Large intestine (tissue), 3 donors: Measurements from ENCODE around the gene TRAF3. TPM values are rescaled to one million over a fixed set of nuclear protein-coding genes. Genes with fewer than 3 reads are reported as not detected.
"Not testable (repeated sequence)": the region's sequence is repeated elsewhere in the genome, so short reads cannot be mapped to it uniquely, and the experiment has no call there.

Experiments
- DNase-seq, 2 donors: peaks; one replicate each; pipeline versions ENCODE4 v3.0.0 to v3.0.0-alpha.2; 2013
- H3K27ac ChIP-seq: one replicate; pipeline ENCODE4 v1.5.1; 2013; ENCODE audit warnings: low read length
- H3K27me3 ChIP-seq: 2 replicates; pipeline ENCODE4 v1.6.1; 2013; ENCODE audit warnings: low read length; ENCODE audit not compliant: control insufficient read depth, insufficient read depth
- H3K36me3 ChIP-seq: 2 replicates; pipeline ENCODE4 v1.6.1; 2013; ENCODE audit warnings: low read length; ENCODE audit not compliant: control insufficient read depth, insufficient read depth
- H3K4me1 ChIP-seq: one replicate; pipeline ENCODE4 v1.6.1; 2013; ENCODE audit warnings: low read length; ENCODE audit not compliant: control insufficient read depth, insufficient read depth
- H3K4me3 ChIP-seq: one replicate; pipeline ENCODE4 v1.5.1; 2013; ENCODE audit warnings: low read length
- H3K9me3 ChIP-seq: one replicate; pipeline ENCODE4 v1.6.1; 2013; ENCODE audit warnings: mild to moderate bottlenecking, low read depth, low read length, moderate library complexity; ENCODE audit not compliant: control insufficient read depth
- WGBS: methylation state at CpG from one replicate; pipeline ENCODE4 v1.1.5; 2013; ENCODE audit warnings: low lambda C conversion rate; ENCODE audit not compliant: insufficient coverage; 5-methylcytosine and 5-hydroxymethylcytosine counted together
- polyA plus RNA-seq: library from polyadenylated mRNA; unstranded; fragments of 120-200 nt; gene quantifications from one replicate; pipeline ENCODE4 v1.2.1, GENCODE V29; 2013

The TRAF3 gene
- polyA plus RNA-seq, 1 donor, result 16.3 TPM

GRCh38 chr14:102926104-102926503, 148.9 kb downstream of the TRAF3 start:
- no peak overlapping the region for H3K4me3 ChIP-seq
- peaks cover 45% of the 10 kb centered on the region for H3K27me3 ChIP-seq
- peaks cover 52% of the 10 kb centered on the region for H3K4me1 ChIP-seq
- DNase-seq, result peak in 1 of 2 donors; percentile 37
- no CpG with 5 or more reads among the region's 12 CpGs for WGBS
- peaks cover 35% of the 10 kb centered on the region for H3K9me3 ChIP-seq
- H3K27ac ChIP-seq, result peak overlapping the region; percentile 94
- peaks cover 5% of the 10 kb centered on the region for H3K36me3 ChIP-seq

- Histone ChIP-seq H3K36me3 (peaks cover 11% of the 10 kb centered on the region), H3K27ac (peak overlapping the region; percentile 94), H3K27me3 (peaks cover 45% of the 10 kb centered on the region), H3K4me1 (peaks cover 57% of the 10 kb centered on the region), H3K9me3 (peaks cover 29% of the 10 kb centered on the region)
- not testable (repeated sequence) for H3K4me3 ChIP-seq, DNase-seq
- WGBS, result 100% methylated on average over 1 of the region's 10 CpGs
Observed at GRCh38 chr14:102926840-102927239, 149.6 kb downstream of the TRAF3 start.

- peaks cover 55% of the 10 kb centered on the region for H3K4me1 ChIP-seq
Observed at GRCh38 chr14:102927346-102927877, 150.2 kb downstream of the TRAF3 start.

GRCh38 chr14:102927878-102928411, 150.7 kb downstream of the TRAF3 start:
- Histone ChIP-seq H3K4me1 (peaks cover 55% of the 10 kb centered on the region), H3K4me3 (peak overlapping the region; percentile 66), H3K27ac (peak overlapping the region; percentile 94), H3K36me3 (peaks cover 19% of the 10 kb centered on the region), H3K9me3 (peaks cover 24% of the 10 kb centered on the region), H3K27me3 (peaks cover 39% of the 10 kb centered on the region)
- DNase-seq, result peak in 1 of 2 donors; percentile 71
- WGBS, result no CpG with 5 or more reads among the region's 35 CpGs

More at GRCh38 chr14:102927346-102927877, 150.2 kb downstream of the TRAF3 start:
- DNase-seq, result peak; percentile 95 to 97
- Histone ChIP-seq H3K27me3 (peaks cover 44% of the 10 kb centered on the region), H3K36me3 (peaks cover 15% of the 10 kb centered on the region), H3K4me3 (peak overlapping the region; percentile 66), H3K27ac (peak overlapping the region; percentile 94), H3K9me3 (peaks cover 29% of the 10 kb centered on the region)
- no CpG with 5 or more reads among the region's 19 CpGs for WGBS

- DNase-seq, result peak; percentile 90 to 95
- Histone ChIP-seq H3K27ac (peak overlapping the region; percentile 94), H3K36me3 (peaks cover 26% of the 10 kb centered on the region), H3K4me3 (peak overlapping the region; percentile 66), H3K9me3 (peaks cover 20% of the 10 kb centered on the region), H3K4me1 (peaks cover 55% of the 10 kb centered on the region), H3K27me3 (peaks cover 32% of the 10 kb centered on the region)
- no CpG with 5 or more reads among the region's 94 CpGs for WGBS
Observed at GRCh38 chr14:102928412-102929240, 151.4 kb downstream of the TRAF3 start.

- peak in 1 of 2 donors; percentile 47 for DNase-seq
- Histone ChIP-seq H3K9me3 (peaks cover 19% of the 10 kb centered on the region), H3K36me3 (peaks cover 29% of the 10 kb centered on the region), H3K4me1 (peaks cover 50% of the 10 kb centered on the region), H3K4me3 (peak overlapping the region; percentile 66), H3K27ac (no peak overlapping the region), H3K27me3 (peaks cover 23% of the 10 kb centered on the region)
- WGBS, result no CpG with 5 or more reads among the region's 94 CpGs
Observed at GRCh38 chr14:102929241-102930137, 152.2 kb downstream of the TRAF3 start.

GRCh38 chr14:102930138-102930752, 153.0 kb downstream of the TRAF3 start:
- Histone ChIP-seq H3K27me3 (peaks cover 21% of the 10 kb centered on the region), H3K4me3 (no peak overlapping the region), H3K27ac (peak overlapping the region; percentile 52), H3K36me3 (peaks cover 28% of the 10 kb centered on the region), H3K4me1 (peaks cover 42% of the 10 kb centered on the region), H3K9me3 (peaks cover 19% of the 10 kb centered on the region)
- WGBS, result no CpG with 5 or more reads among the region's 74 CpGs
- DNase-seq, result peak in 1 of 2 donors; percentile 33

- peak overlapping the region; percentile 52 for H3K27ac ChIP-seq
- WGBS, result no CpG with 5 or more reads among the region's 34 CpGs
- H3K36me3 ChIP-seq, result peaks cover 28% of the 10 kb centered on the region
- peak; percentile 58 to 68 for DNase-seq
- H3K4me1 ChIP-seq, result peaks cover 38% of the 10 kb centered on the region
- peaks cover 19% of the 10 kb centered on the region for H3K9me3 ChIP-seq
- H3K27me3 ChIP-seq, result peaks cover 21% of the 10 kb centered on the region
- no peak overlapping the region for H3K4me3 ChIP-seq
Observed at GRCh38 chr14:102930753-102931579, 153.7 kb downstream of the TRAF3 start.
